Fibroblast of peridontal ligament (primary cell): Measurements from ENCODE around the gene SELENOV.

ENCODE experiments used
- DNase-seq: peaks from one replicate; pipeline ENCODE4 v3.0.0-alpha.2; 2010; ENCODE audit errors: extremely low read depth

The SELENOV gene

GRCh38 chr19:39520541-39521484, 5.9 kb downstream of the SELENOV start:
- no peak for DNase-seq

- DNase-seq, result no peak
These were observed 9.6 kb downstream of the SELENOV start for GRCh38 chr19:39524495-39524894.

- DNase-seq, result no peak
These were observed 10.3 kb downstream of the SELENOV start for GRCh38 chr19:39525205-39525604.

- DNase-seq, result no peak
These were observed 16.9 kb downstream of the SELENOV start for GRCh38 chr19:39531834-39532232.

- DNase-seq, result peak; percentile 97
These were observed 17.5 kb downstream of the SELENOV start, which contains the start of gene EID2B for GRCh38 chr19:39532233-39533002. EID2B (minus strand) TSS chr19:39532852; CDS start chr19:39532802, 50 bp downstream.

- no peak for DNase-seq
These were observed 18.1 kb downstream of the SELENOV start for GRCh38 chr19:39533003-39533512.

GRCh38 chr19:39533791-39534190, 18.9 kb downstream of the SELENOV start:
- no peak for DNase-seq

GRCh38 chr19:39539165-39539517, 24.2 kb downstream of the SELENOV start:
- no peak for DNase-seq

GRCh38 chr19:39539518-39540332, 24.8 kb downstream of the SELENOV start, which contains the start of gene EID2:
EID2 (minus strand) TSS chr19:39540161; CDS start chr19:39540079, 82 bp downstream.
- DNase-seq, result peak; percentile 94

GRCh38 chr19:39540333-39540673, 25.4 kb downstream of the SELENOV start:
- DNase-seq, result no peak

- DNase-seq, result no peak
These were observed 27.3 kb downstream of the SELENOV start for GRCh38 chr19:39542206-39542605.

GRCh38 chr19:39543477-39543857, 28.5 kb downstream of the SELENOV start:
- DNase-seq, result no peak

GRCh38 chr19:39544226-39544903, 29.4 kb downstream of the SELENOV start:
- DNase-seq, result peak; percentile 36

GRCh38 chr19:39544911-39545310, 30.0 kb downstream of the SELENOV start:
- no peak for DNase-seq

- no peak for DNase-seq
These were observed 31.7 kb downstream of the SELENOV start for GRCh38 chr19:39546599-39546998.

GRCh38 chr19:39550197-39550596, 35.3 kb downstream of the SELENOV start:
- DNase-seq, result no peak

- no peak for DNase-seq
These were observed 38.2 kb downstream of the SELENOV start for GRCh38 chr19:39553082-39553652.

- DNase-seq, result no peak
These were observed 39.9 kb downstream of the SELENOV start for GRCh38 chr19:39554701-39555311.

- no peak for DNase-seq
These were observed 40.9 kb downstream of the SELENOV start for GRCh38 chr19:39555883-39556282.
